Measurements from ENCODE around the gene NT5C2.

The NT5C2 gene

DNA sequence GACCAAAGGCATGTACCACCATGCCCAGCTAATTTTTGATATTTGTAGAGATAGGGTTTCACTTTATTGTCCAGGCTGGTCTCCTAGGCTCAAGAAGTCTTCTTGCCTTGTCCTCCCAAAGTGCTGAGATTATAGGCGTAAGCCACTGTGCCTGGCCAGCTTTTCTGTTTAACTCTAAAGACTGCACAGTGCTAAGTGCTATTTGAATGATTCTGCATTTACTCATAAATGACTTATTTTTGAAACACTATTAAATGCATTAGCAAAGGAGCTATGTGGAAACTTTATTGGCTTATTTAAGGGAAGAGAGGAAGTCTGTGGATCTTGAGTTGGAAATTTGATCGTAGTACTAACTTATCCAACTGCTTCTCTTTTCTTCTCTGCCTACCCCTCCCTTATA lies 89.1 kb downstream of the NT5C2 start:
- TF ChIP-seq, protein P1, sequence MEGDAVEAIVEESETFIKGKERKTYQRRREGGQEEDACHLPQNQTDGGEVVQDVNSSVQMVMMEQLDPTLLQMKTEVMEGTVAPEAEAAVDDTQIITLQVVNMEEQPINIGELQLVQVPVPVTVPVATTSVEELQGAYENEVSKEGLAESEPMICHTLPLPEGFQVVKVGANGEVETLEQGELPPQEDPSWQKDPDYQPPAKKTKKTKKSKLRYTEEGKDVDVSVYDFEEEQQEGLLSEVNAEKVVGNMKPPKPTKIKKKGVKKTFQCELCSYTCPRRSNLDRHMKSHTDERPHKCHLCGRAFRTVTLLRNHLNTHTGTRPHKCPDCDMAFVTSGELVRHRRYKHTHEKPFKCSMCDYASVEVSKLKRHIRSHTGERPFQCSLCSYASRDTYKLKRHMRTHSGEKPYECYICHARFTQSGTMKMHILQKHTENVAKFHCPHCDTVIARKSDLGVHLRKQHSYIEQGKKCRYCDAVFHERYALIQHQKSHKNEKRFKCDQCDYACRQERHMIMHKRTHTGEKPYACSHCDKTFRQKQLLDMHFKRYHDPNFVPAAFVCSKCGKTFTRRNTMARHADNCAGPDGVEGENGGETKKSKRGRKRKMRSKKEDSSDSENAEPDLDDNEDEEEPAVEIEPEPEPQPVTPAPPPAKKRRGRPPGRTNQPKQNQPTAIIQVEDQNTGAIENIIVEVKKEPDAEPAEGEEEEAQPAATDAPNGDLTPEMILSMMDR (IDR thresholded peaks at IDR 0.05; ENCODE audit: low read depth, low read length, poor library complexity, severe bottlenecking): no peak
- no peak overlapping the region for H3K4me3 ChIP-seq (ENCODE audit: low read length)
- H3K79me2 ChIP-seq (ENCODE audit: control insufficient read depth, low read length): no peaks in the 10 kb centered on the region; the same call in 1 of the 2 replicates
- peaks cover 12% of the 10 kb centered on the region for H3K4me1 ChIP-seq (ENCODE audit: control insufficient read depth, low read length)
- H3K9me3 ChIP-seq (ENCODE audit: control insufficient read depth, insufficient read depth, low read length): no peaks in the 10 kb centered on the region
- no peaks in the 10 kb centered on the region for H4K20me1 ChIP-seq (ENCODE audit: control insufficient read depth, insufficient read depth, low read depth, low read length)
- H3K27ac ChIP-seq (ENCODE audit: low read depth, low read length): no peak overlapping the region
- H3K36me3 ChIP-seq (ENCODE audit: control insufficient read depth, low read length): peaks cover 59% of the 10 kb centered on the region
- no peaks in the 10 kb centered on the region for H3K27me3 ChIP-seq (ENCODE audit: control insufficient read depth, low read length)
- no peak overlapping the region for H3K4me2 ChIP-seq (ENCODE audit: low read length)
- no peaks in the 10 kb centered on the region for H3K9me2 ChIP-seq (replicated peaks; ENCODE audit: control insufficient read depth, low read length)
- H3F3A ChIP-seq (ENCODE audit: control insufficient read depth, insufficient read depth): no peaks in the 10 kb centered on the region

DNA sequence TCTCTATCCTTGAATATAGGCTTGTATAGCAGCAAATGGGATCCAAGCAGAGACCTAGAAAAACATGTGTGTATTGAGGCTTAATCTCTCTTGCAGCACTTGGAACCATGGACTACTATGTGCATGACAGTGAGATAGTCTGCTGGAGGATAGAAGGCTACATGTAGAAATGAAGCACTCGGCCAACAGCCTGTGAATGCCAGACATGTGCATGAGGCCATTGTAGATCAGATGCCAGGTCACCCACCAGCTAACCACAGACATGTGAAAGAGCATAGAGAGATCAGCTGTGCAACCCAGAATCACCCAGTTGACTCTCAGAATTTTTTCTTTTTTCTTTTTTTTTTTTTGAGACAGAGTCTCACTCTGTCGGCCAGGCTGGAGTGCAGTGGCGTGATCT lies 90.9 kb downstream of the NT5C2 start:
- TF ChIP-seq EZH2phosphoT487 (IDR thresholded peaks at IDR 0.05; ENCODE audit: borderline replicate concordance, low read length): no peak
- TF ChIP-seq, protein P1 (IDR thresholded peaks at IDR 0.05; ENCODE audit: low read depth, low read length, poor library complexity, severe bottlenecking): no peak
- Histone ChIP-seq H3K27ac (ENCODE audit: low read depth, low read length) (no peak overlapping the region), H3F3A (ENCODE audit: control insufficient read depth, insufficient read depth) (no peaks in the 10 kb centered on the region), H3K4me1 (ENCODE audit: control insufficient read depth, low read length) (no peaks in the 10 kb centered on the region; the same call in 1 of the 2 replicates), H3K79me2 (ENCODE audit: control insufficient read depth, low read length) (no peaks in the 10 kb centered on the region), H3K9me2 (replicated peaks; ENCODE audit: control insufficient read depth, low read length) (no peaks in the 10 kb centered on the region), H3K9me3 (ENCODE audit: control insufficient read depth, insufficient read depth, low read length) (no peaks in the 10 kb centered on the region), H3K27me3 (ENCODE audit: control insufficient read depth, low read length) (no peaks in the 10 kb centered on the region), H3K36me3 (ENCODE audit: control insufficient read depth, low read length) (peaks cover 77% of the 10 kb centered on the region), H3K4me2 (ENCODE audit: low read length) (no peak overlapping the region), H4K20me1 (ENCODE audit: control insufficient read depth, insufficient read depth, low read depth, low read length) (no peaks in the 10 kb centered on the region), H3K4me3 (ENCODE audit: low read length) (no peak overlapping the region)

DNA sequence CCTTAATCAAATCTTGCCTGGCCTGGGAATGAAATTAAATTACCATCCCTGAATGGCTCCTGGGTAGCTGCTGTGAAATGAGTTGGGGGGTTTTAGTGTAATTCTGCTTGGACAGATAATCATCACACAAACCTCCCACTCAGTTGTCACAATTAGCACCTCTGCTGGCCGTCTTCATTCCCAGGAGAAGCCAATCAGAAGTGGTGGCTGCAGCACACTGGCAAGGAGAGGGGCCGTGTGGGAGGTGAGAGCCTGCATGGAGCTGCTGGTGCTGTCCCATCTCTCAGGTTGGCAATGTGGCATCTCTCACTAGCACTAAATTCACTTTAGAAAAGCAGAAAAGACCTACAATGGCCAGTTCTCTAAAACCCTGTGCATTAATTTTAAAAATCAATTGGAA lies 92.5 kb downstream of the NT5C2 start:
- Histone ChIP-seq H3K36me3 (ENCODE audit: control insufficient read depth, low read length) (peaks cover 83% of the 10 kb centered on the region), H3K79me2 (ENCODE audit: control insufficient read depth, low read length) (no peaks in the 10 kb centered on the region), H3K27ac (ENCODE audit: low read depth, low read length) (no peak overlapping the region), H3K4me2 (ENCODE audit: low read length) (no peak overlapping the region), H3F3A (ENCODE audit: control insufficient read depth, insufficient read depth) (no peaks in the 10 kb centered on the region), H3K9me2 (replicated peaks; ENCODE audit: control insufficient read depth, low read length) (no peaks in the 10 kb centered on the region), H3K4me1 (ENCODE audit: control insufficient read depth, low read length) (0 out of 2 replicates have a peak, but pooled peaks cover 6% of the 10 kb centered on the region), H3K27me3 (ENCODE audit: control insufficient read depth, low read length) (no peaks in the 10 kb centered on the region), H3K9me3 (ENCODE audit: control insufficient read depth, insufficient read depth, low read length) (no peaks in the 10 kb centered on the region), H4K20me1 (ENCODE audit: control insufficient read depth, insufficient read depth, low read depth, low read length) (no peaks in the 10 kb centered on the region), H3K4me3 (ENCODE audit: low read length) (no peak overlapping the region)
- TF ChIP-seq, protein P1 (IDR thresholded peaks at IDR 0.05; ENCODE audit: low read depth, low read length, poor library complexity, severe bottlenecking): no peak
- no peak for TF ChIP-seq EZH2phosphoT487 (IDR thresholded peaks at IDR 0.05; ENCODE audit: borderline replicate concordance, low read length)

DNA sequence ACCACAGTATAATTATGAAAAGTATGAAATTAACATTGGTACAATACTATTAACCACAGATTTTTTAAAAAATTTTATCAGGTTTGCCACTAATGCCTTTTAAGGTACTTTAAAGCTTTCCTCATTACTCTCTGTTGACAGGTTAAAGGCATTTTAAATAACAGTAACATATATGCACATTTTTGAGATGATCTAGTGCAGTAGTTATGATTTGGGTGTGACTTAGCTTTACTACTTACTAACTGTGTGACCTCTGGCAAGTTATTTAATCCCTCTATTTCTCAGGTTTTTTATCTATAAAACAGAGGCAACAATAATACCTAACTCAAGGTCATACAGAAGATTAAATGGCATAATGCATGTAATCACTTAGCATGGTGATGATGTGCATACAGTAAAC lies 94.8 kb downstream of the NT5C2 start:
- Histone ChIP-seq H3K9me3 (ENCODE audit: control insufficient read depth, insufficient read depth, low read length) (no peaks in the 10 kb centered on the region), H3F3A (ENCODE audit: control insufficient read depth, insufficient read depth) (no peaks in the 10 kb centered on the region), H3K27me3 (ENCODE audit: control insufficient read depth, low read length) (no peaks in the 10 kb centered on the region), H3K4me3 (ENCODE audit: low read length) (no peak overlapping the region), H3K79me2 (ENCODE audit: control insufficient read depth, low read length) (no peaks in the 10 kb centered on the region), H4K20me1 (ENCODE audit: control insufficient read depth, insufficient read depth, low read depth, low read length) (no peaks in the 10 kb centered on the region), H3K4me1 (ENCODE audit: control insufficient read depth, low read length) (0 out of 2 replicates have a peak, but pooled peaks cover 6% of the 10 kb centered on the region), H3K9me2 (replicated peaks; ENCODE audit: control insufficient read depth, low read length) (no peaks in the 10 kb centered on the region), H3K4me2 (ENCODE audit: low read length) (no peak overlapping the region), H3K27ac (ENCODE audit: low read depth, low read length) (no peak overlapping the region), H3K36me3 (ENCODE audit: control insufficient read depth, low read length) (peaks cover 86% of the 10 kb centered on the region)
- TF ChIP-seq, protein P1 (IDR thresholded peaks at IDR 0.05; ENCODE audit: low read depth, low read length, poor library complexity, severe bottlenecking): no peak
- TF ChIP-seq EZH2phosphoT487 (IDR thresholded peaks at IDR 0.05; ENCODE audit: borderline replicate concordance, low read length): no peak
